Stimulated activated CD4-positive, alpha-beta T cell treated with anti-CD3 and anti-CD28 coated beads, Interleukin-12 subunit alpha, Interleukin-12 subunit beta, amount 100 ng/mL, for 48 hours (primary cell): ENCODE results near the gene TNIK.
A peak's percentile ranks its signal among the peaks of the same experiment; 100 is the strongest.
"Not testable (repeated sequence)": the region's sequence is repeated elsewhere in the genome, so short reads cannot be mapped to it uniquely, and the experiment has no call there.

Source experiments
- DNase-seq, 3 donors: peaks; one replicate each; pipeline ENCODE4 v3.0.0-alpha.2; 2020; ENCODE audit warnings: low read depth in 2 of 3, low spot score in 1 of 3

The TNIK gene

DNA sequence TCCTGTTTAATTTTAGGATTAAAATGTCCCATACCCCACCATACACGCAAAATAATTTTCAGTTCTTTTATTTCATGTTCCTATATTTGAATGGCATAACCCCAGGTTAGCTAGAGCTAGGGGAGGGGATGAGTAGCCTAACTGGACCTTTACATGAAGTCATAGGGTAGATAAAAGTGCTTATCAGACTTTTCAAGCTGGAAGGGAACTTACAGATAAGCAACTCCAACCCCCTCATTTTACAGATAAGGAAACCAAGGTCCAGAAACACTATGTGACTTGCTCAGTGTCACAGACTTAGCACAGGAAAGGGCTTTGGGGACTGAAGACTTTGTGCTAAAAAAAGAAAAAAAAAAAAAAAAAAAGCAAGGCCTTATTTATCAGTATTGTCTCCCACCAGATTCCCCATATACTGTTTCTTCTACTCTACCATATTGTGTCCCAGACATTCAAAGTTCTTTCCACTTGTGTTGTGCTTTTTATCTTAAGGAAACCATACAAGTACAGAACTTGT is 10.6 kb upstream of the TNIK start:
- DNase-seq, result no peak

DNA sequence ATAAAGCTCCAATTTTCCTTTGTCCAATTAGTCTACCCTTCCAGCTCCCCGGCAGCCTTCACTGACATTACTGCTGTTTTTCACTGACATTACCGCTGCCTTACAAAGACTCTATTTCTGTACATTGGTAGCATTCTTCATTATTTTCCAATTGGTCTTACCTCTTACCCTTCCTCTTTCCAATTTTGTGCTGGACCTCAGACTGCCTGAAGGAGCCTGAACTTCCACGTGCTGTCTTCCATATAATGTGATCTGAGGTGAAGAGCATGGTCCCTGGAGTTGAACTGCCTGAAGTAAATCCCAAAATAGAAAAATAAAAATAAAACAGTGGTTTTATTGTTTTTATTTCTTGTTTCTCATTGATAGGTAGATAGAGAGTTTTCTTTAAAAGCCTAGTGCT is 9.2 kb upstream of the TNIK start:
- no peak for DNase-seq

- DNase-seq, result no peak
These were observed 8.2 kb upstream of the TNIK start for GRCh38 chr3:171468296-171468906.

- DNase-seq, result no peak
These were observed 5.6 kb upstream of the TNIK start for GRCh38 chr3:171465763-171466162.

- no peak for DNase-seq
These were observed 4.3 kb upstream of the TNIK start for GRCh38 chr3:171464462-171464861.

DNA sequence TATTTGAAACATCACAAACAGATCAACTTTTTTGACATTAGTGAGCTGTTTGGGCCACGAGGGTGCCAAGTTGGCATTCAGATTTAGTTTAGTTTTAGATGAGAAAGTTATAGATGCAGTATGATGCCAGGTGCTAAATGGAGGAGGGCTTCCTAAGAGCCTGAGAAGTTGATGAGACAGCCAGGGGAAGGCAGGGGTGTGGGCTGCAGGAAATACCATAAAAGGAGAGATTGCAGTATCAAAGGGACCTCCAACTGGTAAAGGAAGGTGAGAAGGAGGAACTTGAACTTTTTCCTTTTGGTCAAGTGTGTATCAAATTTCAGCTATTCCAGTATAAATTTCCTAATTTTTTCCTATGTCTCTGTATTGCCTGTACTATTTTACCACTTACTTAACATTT is 2.0 kb upstream of the TNIK start:
- DNase-seq, result no peak

DNA sequence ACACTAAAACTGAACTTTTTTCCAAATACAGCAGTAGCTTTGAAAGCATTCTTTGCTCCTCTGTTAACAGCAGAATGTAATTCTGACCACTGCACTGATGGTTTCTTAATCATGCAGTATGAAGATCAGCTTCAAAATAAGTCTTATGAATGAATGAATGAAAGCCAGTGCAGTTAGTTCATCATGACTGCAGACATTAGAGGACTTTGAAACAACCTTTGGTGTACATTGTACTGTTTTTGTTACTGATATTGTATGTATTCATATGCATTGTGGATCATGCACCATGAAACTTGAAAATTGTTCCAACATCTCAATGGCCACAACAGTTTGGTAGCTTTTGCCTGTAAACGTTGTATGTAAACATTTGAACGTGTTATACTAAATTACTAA is 1.3 kb upstream of the TNIK start:
- DNase-seq, result no peak

DNA sequence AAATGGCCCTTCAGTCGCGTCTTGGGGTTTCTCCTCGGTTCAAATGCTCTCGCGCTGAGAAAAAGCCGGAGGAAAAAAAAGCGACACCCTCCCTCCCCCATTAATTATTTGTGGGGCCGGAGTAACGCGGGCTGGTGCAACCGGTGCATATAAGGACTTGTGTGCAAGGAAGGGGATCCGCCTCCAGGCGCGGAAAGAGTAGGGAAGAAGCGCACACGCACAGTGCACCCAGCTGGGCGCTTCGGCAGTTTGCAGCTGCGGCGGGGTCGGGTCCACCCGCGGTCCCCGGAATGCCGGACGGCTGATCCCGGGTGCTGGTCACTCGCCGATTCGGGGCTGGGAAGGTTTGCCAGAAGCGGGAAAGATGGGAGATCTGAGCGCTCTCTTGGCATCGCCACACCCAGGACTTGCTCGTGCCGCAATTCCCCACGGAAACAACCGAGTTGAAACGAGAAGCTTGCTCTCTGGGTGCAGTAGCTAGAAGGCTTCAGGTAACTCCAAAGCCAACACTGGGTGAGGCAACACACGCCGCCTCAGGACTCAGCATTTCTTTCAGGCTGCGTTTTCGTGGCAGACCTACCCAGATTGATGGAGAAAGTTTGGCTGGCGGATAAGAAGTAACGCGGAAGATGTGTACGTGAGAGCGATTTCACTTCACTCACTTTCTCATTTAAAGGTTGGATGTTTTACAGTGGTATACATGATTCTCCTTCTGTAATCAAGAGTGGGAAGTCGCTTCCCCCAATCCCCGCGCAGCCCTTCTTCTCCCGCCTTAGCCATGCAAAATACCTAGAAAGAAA is 720 bp upstream of the TNIK start:
- peak in 2 of 3 donors; percentile 27 to 42 for DNase-seq

- DNase-seq, result peak in 2 of 3 donors; percentile 30 to 35
These were observed 866 bp downstream of the TNIK start for GRCh38 chr3:171459137-171459941.

DNA sequence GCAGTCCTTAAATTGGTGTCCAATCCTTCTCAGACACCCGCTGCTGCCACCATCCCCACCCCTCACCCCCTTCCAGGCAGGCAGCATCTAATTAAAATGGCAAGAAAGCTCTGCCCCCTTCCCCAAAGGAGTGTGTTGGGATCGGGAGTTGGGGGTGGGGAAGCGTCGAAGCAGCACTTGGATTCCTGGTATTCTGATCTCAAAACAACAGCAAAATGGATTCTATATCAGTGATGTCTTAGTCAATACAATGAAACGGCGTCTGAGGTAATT is 1.4 kb downstream of the TNIK start:
- DNase-seq, result no peak

- DNase-seq, result no peak
These were observed 1.9 kb downstream of the TNIK start for GRCh38 chr3:171458071-171458863.

- DNase-seq, result no peak
These were observed 2.6 kb downstream of the TNIK start for GRCh38 chr3:171457607-171458061.

DNA sequence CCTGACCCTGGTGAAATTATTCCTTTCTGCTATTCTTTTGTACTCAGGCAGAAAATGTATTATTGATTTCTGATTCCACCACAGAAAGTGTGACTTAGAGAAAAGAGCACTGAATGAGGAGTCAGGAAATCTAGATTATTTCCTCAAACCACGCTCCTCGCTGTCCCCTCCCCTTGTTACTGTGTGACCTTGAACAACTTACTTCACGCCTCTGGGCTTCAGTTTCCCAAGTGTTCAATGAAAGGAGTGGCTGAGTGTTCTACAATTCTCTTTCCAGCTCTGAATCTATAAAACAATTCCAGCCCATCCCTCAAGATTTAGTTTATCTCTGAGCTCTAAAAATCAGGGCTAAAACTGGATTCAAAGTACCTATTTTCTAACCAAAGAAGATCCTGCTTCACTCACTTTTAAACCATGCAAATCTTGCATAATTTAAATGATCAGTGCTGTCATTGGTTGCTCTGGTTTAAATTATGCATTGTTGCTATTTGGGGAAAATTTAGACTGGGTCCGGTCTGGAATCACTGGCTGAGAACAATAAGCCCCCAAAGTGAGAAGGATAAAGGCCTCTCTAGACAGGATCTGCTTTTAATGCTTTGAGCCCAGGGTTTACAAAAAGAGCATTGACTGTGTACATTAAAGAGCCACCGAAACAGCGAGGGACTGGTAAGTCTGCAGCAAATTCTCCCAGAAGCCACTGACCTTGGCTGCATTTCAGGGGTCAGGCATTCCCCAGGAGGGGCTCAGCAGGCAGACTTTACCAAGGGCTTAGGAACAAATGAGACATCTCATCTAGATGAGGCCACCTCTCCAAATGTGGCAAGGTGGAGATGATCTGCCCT is 3.2 kb downstream of the TNIK start:
- no peak for DNase-seq

GRCh38 chr3:171455603-171456550 is 4.3 kb downstream of the TNIK start:
- DNase-seq, result no peak

GRCh38 chr3:171454041-171454440 is 6.2 kb downstream of the TNIK start:
- no peak for DNase-seq

DNA sequence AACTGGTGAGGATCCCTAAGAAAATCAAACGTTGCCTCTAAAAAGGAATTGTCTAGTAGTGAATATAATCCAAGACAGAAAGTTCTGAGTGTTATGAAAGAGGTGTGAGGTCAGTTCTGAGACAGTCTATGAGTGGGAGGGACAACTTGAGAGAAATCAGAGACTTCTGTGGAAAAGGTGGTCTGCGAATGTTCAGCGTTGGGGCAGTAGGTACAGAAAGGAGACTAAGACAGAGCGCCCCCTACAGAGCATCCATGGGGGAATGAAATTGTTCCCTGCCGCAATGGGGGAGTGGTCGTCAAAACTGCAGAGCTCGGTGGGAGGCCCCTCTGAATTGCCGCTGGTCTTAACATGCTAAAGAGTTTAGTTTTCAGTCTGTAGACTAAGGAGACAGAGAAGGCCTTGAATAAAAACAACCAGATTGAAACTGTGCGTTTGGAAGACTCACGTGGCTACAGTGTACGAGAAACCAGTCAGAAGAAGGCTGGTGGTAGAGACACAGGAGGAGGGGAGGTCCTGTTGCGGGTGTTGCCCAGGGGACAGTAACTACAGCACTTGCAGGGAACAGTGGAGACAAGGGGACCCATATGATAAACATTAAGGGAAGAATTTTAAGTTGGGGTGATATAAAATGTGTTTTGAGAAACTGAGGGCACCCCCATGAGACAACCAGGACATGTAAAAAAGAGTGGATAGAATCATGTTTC is 6.9 kb downstream of the TNIK start:
- DNase-seq, result no peak

DNA sequence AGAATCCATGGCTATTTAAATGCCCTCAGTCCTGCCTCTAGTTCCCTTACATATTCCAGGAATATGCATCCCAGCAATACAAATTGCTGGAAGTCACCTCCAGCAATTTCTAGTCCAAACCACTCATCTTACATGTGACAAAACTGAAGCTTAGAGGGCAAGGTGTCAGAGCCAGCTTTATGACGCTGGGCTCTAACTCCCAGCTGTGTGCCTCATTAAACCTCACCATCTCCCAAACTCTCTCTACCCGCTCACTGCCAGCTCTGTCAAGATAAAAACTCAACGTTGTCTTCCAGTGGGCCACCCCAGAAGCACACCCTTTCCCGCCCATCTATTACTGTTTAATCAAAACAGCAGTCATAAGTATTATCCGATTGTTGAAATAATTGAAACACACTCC is 7.9 kb downstream of the TNIK start:
- no peak for DNase-seq

GRCh38 chr3:171451915-171452314 is 8.3 kb downstream of the TNIK start:
- DNase-seq, result no peak

GRCh38 chr3:171447579-171447891 is 12.7 kb downstream of the TNIK start:
- not testable (repeated sequence) for DNase-seq
